Neural cell (in vitro differentiated cells): ENCODE measurements around the gene FGF8. TPM values are rescaled to one million over a fixed set of nuclear protein-coding genes. Genes with fewer than 3 reads are reported as not detected.

ENCODE experiments used
- H2AFZ ChIP-seq: fragments of 200-600, 300-800 bp; sonication (generic), shearing (Covaris generic); 2 replicates; pipeline ENCODE4 v1.6.0; 2014; ENCODE audit warnings: low read depth, mild to moderate bottlenecking, antibody characterized with exemption, low read length, moderate library complexity
- H3F3A ChIP-seq: fragments of 200-600 bp; shearing (Covaris generic); 2 replicates; pipeline ENCODE4 v1.6.1; 2016; ENCODE audit warnings: mild to moderate bottlenecking, moderate library complexity, mixed read lengths, antibody characterized with exemption, low read length; ENCODE audit not compliant: insufficient read depth, poor library complexity, severe bottlenecking
- H3K27ac ChIP-seq: fragments of 200-600, 300-800 bp; sonication (generic), shearing (Covaris generic); 2 replicates; pipeline ENCODE4 v1.5.1; 2014; ENCODE audit warnings: mild to moderate bottlenecking, low read length, moderate library complexity
- H3K27me3 ChIP-seq: fragments of 300-800, 200-600 bp; sonication (generic), shearing (Covaris generic); 2 replicates; pipeline ENCODE4 v1.6.0; 2014; ENCODE audit warnings: mild to moderate bottlenecking, low read depth, low read length, moderate library complexity; ENCODE audit not compliant: insufficient read depth
- H3K36me3 ChIP-seq: fragments of 300-800, 200-600 bp; sonication (generic), shearing (Covaris generic); 2 replicates; pipeline ENCODE4 v1.5.1; 2014; ENCODE audit warnings: mild to moderate bottlenecking, antibody characterized with exemption, low read length, moderate library complexity; ENCODE audit not compliant: insufficient read depth
- H3K4me2 ChIP-seq: fragments of 300-800, 200-600 bp; sonication (generic), shearing (Covaris generic); 2 replicates; pipeline ENCODE4 v1.6.0; 2014; ENCODE audit warnings: mild to moderate bottlenecking, low read length
- H3K4me3 ChIP-seq: fragments of 300-800, 200-600 bp; sonication (generic), shearing (Covaris generic); 2 replicates; pipeline ENCODE4 v1.5.1; 2014; ENCODE audit warnings: mild to moderate bottlenecking, low read length, moderate library complexity
- H3K79me2 ChIP-seq: fragments of 200-600 bp; shearing (Covaris generic); replicated peaks from 2 replicates; pipeline ENCODE4 v1.6.0; 2014; ENCODE audit warnings: mild to moderate bottlenecking, low read length, moderate library complexity; ENCODE audit not compliant: insufficient read depth
- H3K9ac ChIP-seq: fragments of 300-800, 200-600 bp; sonication (generic), shearing (Covaris generic); 2 replicates; pipeline ENCODE4 v1.6.1; 2016; ENCODE audit warnings: mild to moderate bottlenecking, low read length, mixed read lengths
- H3K9me2 ChIP-seq: fragments of 200-600 bp; shearing (Covaris generic); 2 replicates; pipeline ENCODE4 v1.6.1; 2016; ENCODE audit warnings: mild to moderate bottlenecking, low read length, mixed read lengths; ENCODE audit not compliant: insufficient read depth
- H3K9me3 ChIP-seq: fragments of 200-600, 300-800 bp; sonication (generic), shearing (Covaris generic); 2 replicates; pipeline ENCODE4 v1.6.1; 2016; ENCODE audit warnings: mild to moderate bottlenecking, mixed run types, low read length, moderate library complexity, mixed read lengths
- H4K20me1 ChIP-seq: fragments of 200-600 bp; shearing (Covaris generic); 2 replicates; pipeline ENCODE4 v1.6.1; 2016; ENCODE audit warnings: mild to moderate bottlenecking, mixed run types; ENCODE audit not compliant: insufficient read depth
- EP300 ChIP-seq: fragments of 450-650 bp; conservative IDR thresholded peaks from 2 replicates; pipeline ENCODE4 v1.6.1; 2014; ENCODE audit warnings: antibody characterized with exemption, mild to moderate bottlenecking, moderate library complexity; ENCODE audit not compliant: poor library complexity, severe bottlenecking
- EZH2 ChIP-seq: fragments of 200-600, 300-800 bp; shearing (Covaris generic), sonication (generic); IDR thresholded peaks from 2 replicates; pipeline ENCODE4 v1.6.1; 2014; ENCODE audit warnings: antibody characterized with exemption, low read length, borderline replicate concordance, mild to moderate bottlenecking; ENCODE audit not compliant: insufficient read depth, poor library complexity, severe bottlenecking
- MXI1 ChIP-seq: fragments of 450-650 bp; conservative IDR thresholded peaks from 2 replicates; pipeline ENCODE4 v1.6.1; 2014; ENCODE audit warnings: antibody characterized with exemption, mild to moderate bottlenecking; ENCODE audit not compliant: poor library complexity, severe bottlenecking
- POLR2AphosphoS5 ChIP-seq: IDR thresholded peaks from 2 replicates; pipeline ENCODE4 v1.6.1; 2012
- RAD21 ChIP-seq: fragments of 450-650 bp; conservative IDR thresholded peaks from 2 replicates; pipeline ENCODE4 v1.6.1; 2014; ENCODE audit warnings: antibody characterized with exemption, mild to moderate bottlenecking, moderate library complexity
- SMC3 ChIP-seq: fragments of 450-650 bp; conservative IDR thresholded peaks from 2 replicates; pipeline ENCODE4 v1.6.1; 2014; ENCODE audit warnings: antibody characterized with exemption, mild to moderate bottlenecking, moderate library complexity; ENCODE audit not compliant: poor library complexity
- TAF1 ChIP-seq: IDR thresholded peaks from 2 replicates; pipeline ENCODE4 v1.6.1; 2012; ENCODE audit warnings: low read depth
- polyA plus RNA-seq: library from polyadenylated mRNA; depleted of rRNA; stranded (reverse); fragments of >200 nt; gene quantifications from 2 replicates; pipeline ENCODE4 v1.2.3, GENCODE V29; 2014
- TF ChIP-seq, protein P1 (sequence below): IDR thresholded peaks from 2 replicates; pipeline ENCODE4 v1.6.1; 2012; ENCODE audit warnings: borderline replicate concordance
- TF ChIP-seq, protein P2 (sequence below): fragments of 450-650 bp; IDR thresholded peaks from 2 replicates; pipeline ENCODE4 v1.5.1; 2014; ENCODE audit warnings: antibody characterized with exemption, mild to moderate bottlenecking, moderate library complexity; ENCODE audit not compliant: poor library complexity, severe bottlenecking

The FGF8 gene
- polyA plus RNA-seq, 1 donor from 2014 or later, result 6.0 TPM

- no peaks in the 10 kb centered on the region for H3F3A ChIP-seq
- H3K9me2 ChIP-seq, result no peaks in the 10 kb centered on the region
- no peaks in the 10 kb centered on the region for H3K27me3 ChIP-seq
- H3K79me2 ChIP-seq, result no peaks in the 10 kb centered on the region
- no peak overlapping the region for H3K4me2 ChIP-seq
- no peak overlapping the region for H3K4me3 ChIP-seq
- H3K36me3 ChIP-seq, result no peaks in the 10 kb centered on the region
- no peaks in the 10 kb centered on the region for H3K9me3 ChIP-seq
- no peaks in the 10 kb centered on the region for H4K20me1 ChIP-seq
- no peak overlapping the region for H2AFZ ChIP-seq
- H3K27ac ChIP-seq, result no peak overlapping the region
- TF ChIP-seq, protein P1, sequence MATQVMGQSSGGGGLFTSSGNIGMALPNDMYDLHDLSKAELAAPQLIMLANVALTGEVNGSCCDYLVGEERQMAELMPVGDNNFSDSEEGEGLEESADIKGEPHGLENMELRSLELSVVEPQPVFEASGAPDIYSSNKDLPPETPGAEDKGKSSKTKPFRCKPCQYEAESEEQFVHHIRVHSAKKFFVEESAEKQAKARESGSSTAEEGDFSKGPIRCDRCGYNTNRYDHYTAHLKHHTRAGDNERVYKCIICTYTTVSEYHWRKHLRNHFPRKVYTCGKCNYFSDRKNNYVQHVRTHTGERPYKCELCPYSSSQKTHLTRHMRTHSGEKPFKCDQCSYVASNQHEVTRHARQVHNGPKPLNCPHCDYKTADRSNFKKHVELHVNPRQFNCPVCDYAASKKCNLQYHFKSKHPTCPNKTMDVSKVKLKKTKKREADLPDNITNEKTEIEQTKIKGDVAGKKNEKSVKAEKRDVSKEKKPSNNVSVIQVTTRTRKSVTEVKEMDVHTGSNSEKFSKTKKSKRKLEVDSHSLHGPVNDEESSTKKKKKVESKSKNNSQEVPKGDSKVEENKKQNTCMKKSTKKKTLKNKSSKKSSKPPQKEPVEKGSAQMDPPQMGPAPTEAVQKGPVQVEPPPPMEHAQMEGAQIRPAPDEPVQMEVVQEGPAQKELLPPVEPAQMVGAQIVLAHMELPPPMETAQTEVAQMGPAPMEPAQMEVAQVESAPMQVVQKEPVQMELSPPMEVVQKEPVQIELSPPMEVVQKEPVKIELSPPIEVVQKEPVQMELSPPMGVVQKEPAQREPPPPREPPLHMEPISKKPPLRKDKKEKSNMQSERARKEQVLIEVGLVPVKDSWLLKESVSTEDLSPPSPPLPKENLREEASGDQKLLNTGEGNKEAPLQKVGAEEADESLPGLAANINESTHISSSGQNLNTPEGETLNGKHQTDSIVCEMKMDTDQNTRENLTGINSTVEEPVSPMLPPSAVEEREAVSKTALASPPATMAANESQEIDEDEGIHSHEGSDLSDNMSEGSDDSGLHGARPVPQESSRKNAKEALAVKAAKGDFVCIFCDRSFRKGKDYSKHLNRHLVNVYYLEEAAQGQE, result no peak
- no peak for TF ChIP-seq MXI1
- TF ChIP-seq POLR2AphosphoS5, result no peak
- TF ChIP-seq EZH2, result no peak
- TF ChIP-seq SMC3, result no peak
- TF ChIP-seq EP300, result no peak
- no peak for TF ChIP-seq RAD21
- TF ChIP-seq, protein P2, sequence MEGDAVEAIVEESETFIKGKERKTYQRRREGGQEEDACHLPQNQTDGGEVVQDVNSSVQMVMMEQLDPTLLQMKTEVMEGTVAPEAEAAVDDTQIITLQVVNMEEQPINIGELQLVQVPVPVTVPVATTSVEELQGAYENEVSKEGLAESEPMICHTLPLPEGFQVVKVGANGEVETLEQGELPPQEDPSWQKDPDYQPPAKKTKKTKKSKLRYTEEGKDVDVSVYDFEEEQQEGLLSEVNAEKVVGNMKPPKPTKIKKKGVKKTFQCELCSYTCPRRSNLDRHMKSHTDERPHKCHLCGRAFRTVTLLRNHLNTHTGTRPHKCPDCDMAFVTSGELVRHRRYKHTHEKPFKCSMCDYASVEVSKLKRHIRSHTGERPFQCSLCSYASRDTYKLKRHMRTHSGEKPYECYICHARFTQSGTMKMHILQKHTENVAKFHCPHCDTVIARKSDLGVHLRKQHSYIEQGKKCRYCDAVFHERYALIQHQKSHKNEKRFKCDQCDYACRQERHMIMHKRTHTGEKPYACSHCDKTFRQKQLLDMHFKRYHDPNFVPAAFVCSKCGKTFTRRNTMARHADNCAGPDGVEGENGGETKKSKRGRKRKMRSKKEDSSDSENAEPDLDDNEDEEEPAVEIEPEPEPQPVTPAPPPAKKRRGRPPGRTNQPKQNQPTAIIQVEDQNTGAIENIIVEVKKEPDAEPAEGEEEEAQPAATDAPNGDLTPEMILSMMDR, result no peak
- no peak for TF ChIP-seq TAF1
- no peak overlapping the region for H3K9ac ChIP-seq
Observed at GRCh38 chr10:101763141-101763846, 12.6 kb downstream of the FGF8 start.

- Histone ChIP-seq H2AFZ (no peak overlapping the region), H3K27me3 (no peaks in the 10 kb centered on the region), H3K27ac (no peak overlapping the region), H4K20me1 (no peaks in the 10 kb centered on the region), H3K9me2 (no peaks in the 10 kb centered on the region), H3K9ac (no peak overlapping the region), H3F3A (no peaks in the 10 kb centered on the region), H3K4me3 (no peak overlapping the region), H3K36me3 (no peaks in the 10 kb centered on the region), H3K9me3 (no peaks in the 10 kb centered on the region), H3K4me2 (no peak overlapping the region), H3K79me2 (no peaks in the 10 kb centered on the region)
- TF ChIP-seq MXI1 (no peak), POLR2AphosphoS5 (no peak), EP300 (no peak), SMC3 (no peak), TAF1 (no peak), EZH2 (no peak), RAD21 (no peak)
- TF ChIP-seq, protein P1, result no peak
- TF ChIP-seq, protein P2, result no peak
Observed at GRCh38 chr10:101762736-101763135, 13.2 kb downstream of the FGF8 start.
